GM19324 (cell line): ENCODE results near the gene TSHZ2.

Experiments used
- ATAC-seq: cut with Tn5 transposase; IDR thresholded peaks from one replicate; pipeline ENCODE4 v1.9.1; 2021; ENCODE audit warnings: mild to moderate bottlenecking, moderate library complexity; ENCODE audit not compliant: unreplicated experiment, low FRiP score

TSHZ2 gene

GRCh38 chr20:52972190-52972937, at the start of gene TSHZ2:
TSHZ2 (plus strand) TSS chr20:52972358; CDS start chr20:52973294, 936 bp downstream.
- ATAC-seq, result no peak

GRCh38 chr20:52922436-52922835, 49.7 kb upstream of the TSHZ2 start:
- no peak for ATAC-seq

GRCh38 chr20:52923123-52923937, 48.8 kb upstream of the TSHZ2 start:
- ATAC-seq, result no peak

GRCh38 chr20:52924411-52925271, 47.5 kb upstream of the TSHZ2 start:
- no peak for ATAC-seq

- ATAC-seq, result no peak
These were observed 45.7 kb upstream of the TSHZ2 start for GRCh38 chr20:52926505-52926904.

GRCh38 chr20:52933867-52934266, 38.3 kb upstream of the TSHZ2 start:
- ATAC-seq, result no peak

- no peak for ATAC-seq
These were observed 35.5 kb upstream of the TSHZ2 start for GRCh38 chr20:52936351-52937340.

GRCh38 chr20:52937591-52938100, 34.5 kb upstream of the TSHZ2 start:
- no peak for ATAC-seq

- no peak for ATAC-seq
These were observed 33.0 kb upstream of the TSHZ2 start for GRCh38 chr20:52939141-52939540.

- ATAC-seq, result no peak
These were observed 30.4 kb upstream of the TSHZ2 start for GRCh38 chr20:52941808-52942207.

- ATAC-seq, result no peak
These were observed 28.8 kb upstream of the TSHZ2 start for GRCh38 chr20:52943185-52943841.

- no peak for ATAC-seq
These were observed 26.9 kb upstream of the TSHZ2 start for GRCh38 chr20:52945268-52945667.

- no peak for ATAC-seq
These were observed 26.2 kb upstream of the TSHZ2 start for GRCh38 chr20:52945862-52946522.

- no peak for ATAC-seq
These were observed 23.7 kb upstream of the TSHZ2 start for GRCh38 chr20:52948491-52948890.

GRCh38 chr20:52953020-52953419, 19.1 kb upstream of the TSHZ2 start:
- no peak for ATAC-seq

- no peak for ATAC-seq
These were observed 17.3 kb upstream of the TSHZ2 start for GRCh38 chr20:52954849-52955248.

GRCh38 chr20:52958211-52958610, 13.9 kb upstream of the TSHZ2 start:
- ATAC-seq, result no peak

- no peak for ATAC-seq
These were observed 13.0 kb upstream of the TSHZ2 start for GRCh38 chr20:52959125-52959524.
